GM19372 (cell line): ENCODE data around the gene RAB3B.
"Not testable (repeated sequence)": the region's sequence is repeated elsewhere in the genome, so short reads cannot be mapped to it uniquely, and the experiment has no call there.

Source experiments
- ATAC-seq: cut with Tn5 transposase; IDR thresholded peaks from one replicate; pipeline ENCODE4 v1.9.1; 2021; ENCODE audit warnings: mild to moderate bottlenecking, low read depth, moderate library complexity; ENCODE audit not compliant: unreplicated experiment

Gene RAB3B

DNA sequence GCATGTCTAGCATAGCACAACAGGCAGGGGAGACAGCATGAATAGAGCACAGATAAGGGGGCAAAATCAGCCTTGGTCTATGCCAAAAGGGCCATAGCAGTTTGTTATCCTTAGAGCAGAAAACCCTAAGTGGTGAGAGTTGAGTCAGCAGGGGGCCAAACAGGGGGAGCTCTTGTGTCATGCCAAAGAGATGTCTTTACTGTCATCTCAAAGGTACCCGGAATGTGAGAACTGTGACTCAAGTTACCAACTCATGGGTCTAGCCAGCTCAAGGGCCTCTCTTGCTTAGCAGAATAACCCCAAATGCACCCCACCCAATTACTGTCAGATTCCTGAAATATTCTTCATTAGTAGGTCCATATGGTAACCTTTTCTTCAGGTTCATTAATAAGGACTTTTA is 66.0 kb downstream of the RAB3B start:
- ATAC-seq: no peak

DNA sequence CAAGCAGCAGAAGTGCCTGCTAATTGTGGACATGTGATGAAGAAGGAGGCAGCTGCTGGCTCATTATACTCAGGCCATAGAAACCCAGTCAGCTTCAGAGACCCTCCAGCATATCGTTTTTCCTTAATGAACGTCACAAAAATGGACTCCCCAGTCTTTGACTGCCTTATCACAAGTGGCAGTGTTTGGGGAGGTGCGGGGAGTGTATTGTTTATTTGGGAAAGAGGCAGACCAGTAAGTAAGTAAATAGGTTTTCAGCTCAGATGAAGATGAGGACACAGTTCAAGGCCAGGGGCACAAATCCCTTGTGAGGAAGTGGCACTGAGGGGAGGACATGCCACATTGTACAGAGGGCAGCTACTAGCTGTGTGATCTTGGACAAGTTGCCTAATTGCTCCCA is 68.5 kb downstream of the RAB3B start:
- no peak for ATAC-seq

GRCh38 chr1:51920130-51920529 is 70.4 kb downstream of the RAB3B start:
- no peak for ATAC-seq

- ATAC-seq: no peak
Measured at GRCh38 chr1:51919684-51920083, 70.8 kb downstream of the RAB3B start.

DNA sequence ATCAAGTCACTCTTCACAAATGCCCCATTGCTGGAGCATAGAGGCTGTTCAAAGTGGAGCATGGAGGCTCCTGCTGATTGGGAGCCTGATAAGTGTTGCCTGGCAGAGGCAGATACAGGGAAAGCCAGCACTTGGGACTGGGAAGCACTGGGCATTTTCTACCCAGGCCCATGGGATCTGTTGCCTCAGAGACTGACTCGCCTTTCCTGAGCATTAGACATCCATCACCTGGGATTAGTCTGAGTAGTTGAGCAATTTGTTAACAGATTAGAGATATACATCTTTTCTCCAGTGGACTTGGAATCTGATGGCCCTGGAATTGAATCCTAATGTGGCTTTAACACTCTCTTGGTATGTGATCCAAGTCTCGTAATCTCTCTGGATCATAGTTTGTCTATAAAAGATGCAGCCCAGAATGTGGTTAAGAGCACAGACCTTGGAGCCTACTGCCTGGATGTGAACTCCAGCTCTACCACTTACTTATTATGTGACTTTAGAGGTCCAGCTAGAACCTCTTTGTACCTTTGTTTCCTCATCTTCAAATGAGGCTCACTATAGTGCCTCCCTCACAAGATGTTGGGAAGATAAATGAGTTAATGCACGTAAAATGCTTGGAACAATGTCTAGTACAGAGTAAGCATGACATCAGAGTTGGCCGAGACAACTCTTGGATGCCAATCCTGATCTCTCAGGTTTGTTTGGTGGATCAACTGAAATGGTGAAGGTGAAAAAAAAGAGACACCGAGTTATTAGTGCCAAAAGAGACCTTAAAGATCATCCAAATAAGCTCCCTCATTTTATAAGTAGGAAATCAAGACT is 73.7 kb downstream of the RAB3B start:
- no peak for ATAC-seq

DNA sequence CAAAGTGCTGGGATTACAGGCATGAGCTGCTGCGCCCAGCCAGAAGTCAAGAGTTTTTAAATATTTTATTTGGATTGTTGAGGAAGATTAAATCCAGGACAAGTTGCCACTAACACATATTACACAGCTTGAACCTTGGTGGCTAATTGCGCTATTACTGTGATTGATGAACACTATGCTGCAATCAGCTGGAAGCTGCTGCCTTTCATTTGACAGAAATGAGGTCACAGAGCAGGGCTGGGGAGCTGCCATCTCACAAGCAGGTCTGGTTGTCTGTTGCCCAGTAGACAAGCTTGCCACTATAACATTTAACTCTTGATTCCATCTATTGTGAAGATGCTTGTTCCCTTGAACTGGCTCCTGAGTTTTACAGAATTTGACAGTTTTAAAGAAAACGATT is 74.5 kb downstream of the RAB3B start:
- no peak for ATAC-seq

DNA sequence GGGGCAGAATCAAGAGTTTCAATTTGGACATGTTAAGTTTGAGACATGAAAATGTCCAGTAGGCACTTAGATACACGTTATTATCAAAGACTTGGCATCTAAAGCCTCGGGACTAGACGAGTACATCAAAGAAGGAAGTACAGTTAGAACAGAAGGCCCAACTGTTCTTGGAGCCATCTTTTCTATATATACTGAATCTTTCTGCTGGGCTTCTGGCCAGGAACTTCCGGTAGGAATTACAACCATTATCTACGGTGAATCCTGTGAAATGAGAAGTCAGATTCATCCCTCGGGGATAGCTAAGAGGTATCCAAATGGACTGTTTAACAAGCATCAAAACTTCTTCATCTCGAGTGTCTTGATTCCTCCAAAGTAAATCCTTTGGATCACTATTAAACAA is 77.6 kb downstream of the RAB3B start:
- ATAC-seq: no peak

DNA sequence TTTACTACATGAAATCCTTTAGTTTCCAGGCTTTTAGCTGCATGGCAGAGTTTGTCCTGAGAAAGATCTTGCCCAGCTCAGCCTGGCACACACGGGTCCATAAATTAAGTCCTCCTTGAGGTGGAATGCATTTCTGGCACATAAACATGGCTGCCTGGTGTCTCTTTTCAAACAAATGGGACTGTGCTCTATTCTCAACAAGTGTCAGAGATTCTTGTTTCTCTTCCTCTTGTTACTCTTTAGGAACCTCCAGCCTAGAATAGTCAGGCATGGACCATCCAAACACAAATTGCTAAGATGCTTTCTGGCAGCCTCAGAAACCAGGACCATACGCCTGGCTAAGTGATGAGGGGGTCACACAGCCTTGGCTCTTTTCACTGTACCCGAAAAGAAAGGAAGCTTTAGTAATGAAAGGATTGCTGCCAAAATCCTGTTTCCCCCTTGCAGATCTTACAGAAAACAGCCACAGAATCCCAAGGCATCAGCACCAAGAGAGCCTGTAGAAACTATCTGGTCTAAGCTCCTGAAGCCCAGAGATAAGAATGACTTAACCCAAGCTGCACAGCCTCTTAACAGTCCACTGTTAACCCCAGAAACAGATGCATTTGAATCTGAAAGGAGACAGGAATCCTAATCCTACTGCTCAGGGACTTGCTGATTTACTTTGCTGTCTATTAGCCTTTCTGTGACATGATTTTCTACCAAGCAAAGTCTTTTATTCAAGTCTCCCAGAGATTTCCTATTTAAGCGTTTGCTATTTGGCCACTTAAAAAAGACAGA is 80.1 kb downstream of the RAB3B start:
- ATAC-seq: no peak

DNA sequence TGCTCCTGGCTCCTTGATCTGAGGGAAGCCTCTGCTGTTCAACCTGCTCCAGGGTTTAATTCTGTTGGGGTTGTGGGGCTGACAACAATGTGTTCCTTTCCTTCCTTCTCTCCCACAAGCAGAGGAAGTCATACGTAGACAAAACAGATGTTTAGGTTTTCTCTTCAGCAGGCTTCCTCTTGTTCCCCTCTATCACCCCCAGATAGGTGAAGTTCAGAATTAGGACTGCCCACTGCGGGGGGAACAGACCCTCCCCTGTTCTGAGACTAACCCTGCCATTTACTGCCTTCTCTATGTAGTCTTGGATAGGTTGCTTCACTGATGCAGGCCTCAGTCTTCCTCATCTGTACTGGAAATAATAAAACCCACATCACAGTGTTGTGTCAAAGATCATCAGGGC is 82.0 kb downstream of the RAB3B start:
- ATAC-seq: no peak

DNA sequence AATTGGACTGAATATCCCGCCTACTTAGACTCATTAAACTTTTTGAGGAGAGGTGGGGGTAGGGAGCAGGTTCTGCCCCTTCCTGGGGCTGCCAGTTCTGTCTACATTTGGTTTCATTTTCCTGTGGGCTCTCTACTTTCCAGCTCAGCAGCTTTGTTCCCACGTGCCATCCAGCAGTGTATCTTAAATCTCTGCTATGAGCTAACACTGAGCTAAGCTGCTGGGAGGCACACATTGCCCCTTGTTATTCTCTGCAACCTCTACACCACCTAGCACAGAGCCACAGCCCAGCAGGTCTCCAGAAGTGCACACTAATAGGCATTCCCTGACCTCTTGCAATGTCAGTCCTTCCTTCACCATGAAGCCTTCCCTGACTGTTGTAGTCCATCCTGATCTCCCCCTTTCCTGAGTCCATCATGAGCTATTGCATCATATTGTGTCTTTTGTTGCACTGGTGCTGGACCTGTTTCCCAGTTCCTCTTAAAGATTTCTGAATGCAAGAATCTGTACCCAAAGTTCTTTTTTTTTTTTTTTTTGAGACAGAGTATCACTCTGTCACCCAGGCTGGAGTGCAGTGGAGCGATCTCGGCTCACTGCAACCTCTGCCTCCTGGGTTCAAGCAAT is 83.3 kb downstream of the RAB3B start:
- ATAC-seq: no peak

DNA sequence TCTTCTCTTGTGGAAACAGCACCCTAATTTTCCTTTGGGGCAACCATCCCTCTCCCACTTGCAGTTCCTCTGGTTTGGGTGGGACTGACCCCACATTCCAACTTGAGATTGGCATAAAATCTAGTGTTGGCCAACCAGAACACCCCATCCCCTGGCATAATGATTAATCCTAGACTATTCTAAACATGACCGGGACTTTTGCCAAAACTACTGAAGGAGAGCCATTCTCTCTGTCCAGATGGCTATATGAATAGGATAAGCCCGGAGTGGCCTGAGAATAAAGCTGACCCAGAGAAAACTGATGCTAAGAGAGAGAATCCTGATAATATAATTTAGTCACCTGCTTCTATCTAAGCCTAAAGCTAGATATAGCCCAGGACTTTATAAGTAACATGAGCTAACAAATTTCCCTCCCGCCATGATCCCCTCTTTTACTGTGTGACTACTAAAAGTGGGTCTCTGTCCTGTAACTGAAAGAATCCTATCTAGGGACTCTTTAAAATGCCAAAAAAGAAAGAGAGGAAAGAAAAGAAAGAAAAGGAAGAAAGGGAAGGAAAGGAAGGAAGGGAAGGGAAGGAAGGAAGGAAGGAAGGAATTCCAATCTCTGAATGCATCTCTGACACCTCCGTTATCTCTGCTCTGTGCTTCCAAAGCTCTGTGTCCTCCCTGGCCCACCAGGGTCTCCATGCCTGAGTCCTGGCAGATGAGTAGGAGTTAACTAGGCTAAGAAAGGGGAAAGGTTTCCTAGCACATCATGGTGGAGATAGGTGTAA is 84.0 kb downstream of the RAB3B start:
- no peak for ATAC-seq

GRCh38 chr1:51902456-51902855 is 88.0 kb downstream of the RAB3B start:
- ATAC-seq: no peak

DNA sequence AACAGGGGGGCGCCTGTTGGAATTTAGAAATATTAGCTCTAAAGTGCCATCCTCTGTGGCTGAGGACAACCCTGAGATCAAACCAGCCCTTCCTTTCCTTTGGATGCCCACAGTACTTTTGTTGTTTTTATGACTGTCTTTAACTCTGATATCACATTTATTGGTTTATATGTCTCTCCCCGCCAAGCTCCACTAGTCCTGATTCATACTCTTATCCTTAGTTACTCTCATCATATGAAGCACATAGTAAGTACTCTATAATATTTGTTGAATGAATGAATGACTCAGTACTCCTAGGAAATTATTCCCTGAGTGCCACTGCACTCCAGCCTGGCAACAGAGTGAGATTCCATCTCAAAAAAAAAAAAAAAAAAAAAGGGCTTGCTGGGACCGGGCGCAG is 89.3 kb downstream of the RAB3B start:
- no peak for ATAC-seq

- no peak for ATAC-seq
Measured at GRCh38 chr1:51899022-51899421, 91.5 kb downstream of the RAB3B start.

- ATAC-seq: no peak
Measured at GRCh38 chr1:51898090-51898734, 92.3 kb downstream of the RAB3B start.

- no peak for ATAC-seq
Measured at GRCh38 chr1:51897699-51898031, 92.8 kb downstream of the RAB3B start.

- ATAC-seq: not testable (repeated sequence)
Measured at GRCh38 chr1:51894748-51895147, 95.8 kb downstream of the RAB3B start.

DNA sequence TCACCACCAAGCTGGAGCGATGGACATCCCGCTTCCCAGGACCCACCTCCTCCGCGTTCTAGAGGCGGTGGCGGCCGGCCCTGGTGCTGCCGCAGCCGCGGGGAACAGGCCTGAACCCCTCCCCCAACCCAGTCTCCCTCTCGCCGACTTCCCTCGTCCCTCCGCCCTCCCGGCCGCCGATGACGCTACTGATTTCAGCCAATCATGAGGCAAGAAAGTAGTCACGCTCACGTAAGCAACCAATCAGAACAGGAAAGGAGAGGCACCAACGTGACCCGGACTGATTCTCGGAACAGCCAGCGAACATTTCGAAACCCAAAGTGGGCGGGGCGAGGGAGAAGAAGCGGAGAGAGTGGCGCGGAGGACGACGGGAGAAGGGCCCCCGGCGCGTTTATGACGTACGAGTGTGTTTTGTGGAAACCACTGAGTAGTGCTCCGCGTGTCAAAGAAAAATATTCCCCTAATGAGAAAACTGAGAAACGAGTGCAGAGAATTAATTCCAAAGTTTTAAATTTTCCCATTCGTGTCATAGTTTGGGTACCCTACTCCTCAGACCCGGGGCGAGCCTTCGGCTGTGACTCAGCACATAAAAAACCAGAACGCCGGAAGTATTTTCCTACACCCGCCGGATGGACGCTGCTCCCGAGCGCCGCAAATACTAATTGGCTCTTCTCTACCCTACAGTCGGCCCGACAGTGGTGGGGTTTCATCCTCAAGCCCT is 111.7 kb downstream of the RAB3B start, which contains the start of gene NRDC:
Gene NRDC, minus strand, starts transcription at position 112 of the 721 bp plus-strand sequence. CDS start 112 bp downstream, outside the sequence.
- peak; percentile 98 for ATAC-seq

- no peak for ATAC-seq
Measured at GRCh38 chr1:51878308-51878615, 112.2 kb downstream of the RAB3B start.
